Measurements from ENCODE around the gene PPM1H.

The PPM1H gene

DNA sequence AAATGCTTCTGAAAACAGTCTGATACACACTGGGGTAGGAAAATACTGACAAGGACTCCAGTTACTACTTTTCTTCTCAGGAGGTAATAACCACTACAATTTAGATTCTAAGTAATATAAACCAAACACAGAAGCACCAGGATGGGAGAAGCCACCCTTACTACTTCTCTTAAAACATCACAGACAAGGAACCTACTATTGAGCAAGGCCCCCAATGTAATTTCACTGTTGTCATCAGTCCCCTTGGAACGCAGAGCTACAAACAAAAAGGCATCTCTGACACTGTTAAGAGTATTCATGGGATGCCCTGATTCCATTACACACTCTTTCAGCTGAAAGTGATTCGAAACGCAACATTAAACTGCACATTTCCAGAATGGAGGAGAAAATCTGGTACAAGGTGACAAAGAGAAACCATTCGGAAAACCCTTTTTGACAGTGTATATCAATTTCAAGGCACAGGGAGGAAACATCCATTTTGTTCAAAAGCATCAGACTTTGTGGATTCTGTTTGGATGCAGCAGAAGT lies 185.9 kb downstream of the PPM1H start:
- TF ChIP-seq, protein P1, sequence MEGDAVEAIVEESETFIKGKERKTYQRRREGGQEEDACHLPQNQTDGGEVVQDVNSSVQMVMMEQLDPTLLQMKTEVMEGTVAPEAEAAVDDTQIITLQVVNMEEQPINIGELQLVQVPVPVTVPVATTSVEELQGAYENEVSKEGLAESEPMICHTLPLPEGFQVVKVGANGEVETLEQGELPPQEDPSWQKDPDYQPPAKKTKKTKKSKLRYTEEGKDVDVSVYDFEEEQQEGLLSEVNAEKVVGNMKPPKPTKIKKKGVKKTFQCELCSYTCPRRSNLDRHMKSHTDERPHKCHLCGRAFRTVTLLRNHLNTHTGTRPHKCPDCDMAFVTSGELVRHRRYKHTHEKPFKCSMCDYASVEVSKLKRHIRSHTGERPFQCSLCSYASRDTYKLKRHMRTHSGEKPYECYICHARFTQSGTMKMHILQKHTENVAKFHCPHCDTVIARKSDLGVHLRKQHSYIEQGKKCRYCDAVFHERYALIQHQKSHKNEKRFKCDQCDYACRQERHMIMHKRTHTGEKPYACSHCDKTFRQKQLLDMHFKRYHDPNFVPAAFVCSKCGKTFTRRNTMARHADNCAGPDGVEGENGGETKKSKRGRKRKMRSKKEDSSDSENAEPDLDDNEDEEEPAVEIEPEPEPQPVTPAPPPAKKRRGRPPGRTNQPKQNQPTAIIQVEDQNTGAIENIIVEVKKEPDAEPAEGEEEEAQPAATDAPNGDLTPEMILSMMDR (conservative IDR thresholded peaks at IDR 0.05; ENCODE audit: control insufficient read depth, insufficient read depth, low read depth, low read length) = no peak
- no peak for DNase-seq (ENCODE audit: low read depth)
- H3K4me3 ChIP-seq (ENCODE audit: control insufficient read depth, low read depth, low read length) = no peak overlapping the region

DNA sequence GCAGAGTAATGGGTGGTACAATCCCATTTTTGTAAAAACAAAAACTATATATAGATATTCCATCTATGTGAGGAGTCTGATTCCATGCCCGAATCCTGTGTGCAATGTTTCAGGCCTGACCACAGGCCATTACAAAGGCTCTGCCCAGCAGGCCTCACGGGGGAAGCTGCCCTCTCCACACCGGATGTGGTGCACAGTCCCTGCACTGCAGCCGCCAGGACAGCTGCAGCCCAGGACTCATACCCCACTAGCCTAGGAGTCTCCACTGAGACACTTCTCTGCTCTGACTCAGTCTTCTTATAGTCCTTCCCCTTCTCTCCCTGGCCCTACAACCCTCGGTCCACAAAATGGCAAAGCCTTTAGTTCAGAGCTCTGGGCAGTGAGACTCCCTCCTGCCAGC lies 190.4 kb downstream of the PPM1H start:
- DNase-seq (ENCODE audit: low read depth) = no peak
- TF ChIP-seq, protein P1 (conservative IDR thresholded peaks at IDR 0.05; ENCODE audit: control insufficient read depth, insufficient read depth, low read depth, low read length) = no peak
- H3K4me3 ChIP-seq (ENCODE audit: control insufficient read depth, low read depth, low read length) = no peak overlapping the region

DNA sequence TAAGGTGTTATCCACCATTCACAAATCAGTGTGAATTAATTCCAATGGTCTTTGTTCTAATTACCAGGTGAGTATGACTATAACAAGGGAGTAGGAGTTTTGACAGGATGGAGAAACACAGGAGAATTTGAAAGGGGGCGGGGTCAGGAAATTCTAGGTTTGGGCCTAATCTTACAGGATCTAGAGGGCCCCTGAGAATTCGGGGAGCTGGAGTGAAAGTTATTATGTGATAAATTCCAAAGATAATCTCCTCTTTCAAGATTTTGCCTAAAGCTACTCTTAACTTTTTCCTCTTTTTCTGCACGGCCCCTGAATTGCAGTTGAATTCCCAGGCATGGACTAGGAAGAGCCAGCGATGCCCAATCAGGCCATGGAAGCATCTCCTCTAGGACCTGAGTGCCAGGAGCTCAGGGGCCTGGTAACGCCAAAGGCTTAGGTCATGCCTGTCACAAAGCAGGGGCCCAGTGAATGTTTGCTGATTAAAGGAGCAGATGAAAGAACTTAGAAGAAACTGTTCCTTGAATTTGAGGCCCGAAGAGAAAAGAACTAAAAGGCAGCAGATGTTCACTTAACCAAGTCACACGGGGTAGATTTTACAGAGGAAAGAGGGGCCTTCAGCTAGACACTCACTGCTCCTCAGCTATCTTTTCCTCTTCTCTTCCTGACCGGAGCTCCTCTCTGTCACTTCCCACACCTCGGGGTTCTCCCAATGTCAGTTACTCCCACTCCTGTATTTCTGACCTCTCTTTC lies 195.5 kb downstream of the PPM1H start:
- H3K4me3 ChIP-seq (ENCODE audit: control insufficient read depth, low read depth, low read length) = no peak overlapping the region
- DNase-seq (ENCODE audit: low read depth) = no peak
- TF ChIP-seq, protein P1 (conservative IDR thresholded peaks at IDR 0.05; ENCODE audit: control insufficient read depth, insufficient read depth, low read depth, low read length) = no peak

DNA sequence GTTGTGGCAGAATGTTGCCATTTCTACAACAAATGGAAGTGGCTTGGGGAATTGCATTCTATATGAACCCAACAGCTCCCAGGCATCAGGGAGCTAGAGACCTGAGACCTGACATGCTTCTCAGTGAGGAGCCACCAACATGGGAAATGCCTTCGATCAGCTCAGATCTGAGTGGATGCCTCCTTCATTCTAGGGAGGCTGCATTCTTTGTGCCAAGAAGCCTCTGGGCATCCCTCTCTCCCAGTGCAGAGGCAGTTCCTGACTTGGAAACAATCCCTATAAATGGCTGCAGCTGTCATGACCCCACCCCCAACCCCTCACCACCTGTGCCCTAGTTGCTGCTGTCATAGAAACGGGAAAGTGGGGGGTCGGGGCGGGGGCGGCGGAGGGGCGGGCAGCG lies 196.3 kb downstream of the PPM1H start:
- TF ChIP-seq, protein P1 (conservative IDR thresholded peaks at IDR 0.05; ENCODE audit: control insufficient read depth, insufficient read depth, low read depth, low read length) = no peak
- H3K4me3 ChIP-seq (ENCODE audit: control insufficient read depth, low read depth, low read length) = no peak overlapping the region
- no peak for DNase-seq (ENCODE audit: low read depth)

DNA sequence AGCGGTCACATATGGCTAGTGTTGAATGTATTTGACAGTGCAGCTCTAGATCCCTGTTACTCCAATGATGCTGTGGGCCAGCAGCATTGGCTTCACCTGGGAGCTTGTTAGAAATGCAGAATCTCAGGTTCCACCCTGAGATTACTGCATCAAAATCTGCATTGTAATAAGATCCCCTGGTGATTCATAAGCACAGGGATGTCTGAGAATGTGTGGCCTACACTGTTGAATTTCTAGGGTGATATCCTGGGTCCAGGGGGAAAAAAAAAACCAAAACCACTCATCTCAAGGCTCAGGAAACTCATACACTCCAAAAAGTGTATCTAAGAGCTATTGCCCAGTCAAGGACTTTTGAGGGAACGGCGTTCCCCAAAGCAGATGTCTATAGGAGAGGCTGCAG lies 196.8 kb downstream of the PPM1H start:
- no peak overlapping the region for H3K4me3 ChIP-seq (ENCODE audit: control insufficient read depth, low read depth, low read length)
- TF ChIP-seq, protein P1 (conservative IDR thresholded peaks at IDR 0.05; ENCODE audit: control insufficient read depth, insufficient read depth, low read depth, low read length) = no peak
- DNase-seq (ENCODE audit: low read depth) = no peak

DNA sequence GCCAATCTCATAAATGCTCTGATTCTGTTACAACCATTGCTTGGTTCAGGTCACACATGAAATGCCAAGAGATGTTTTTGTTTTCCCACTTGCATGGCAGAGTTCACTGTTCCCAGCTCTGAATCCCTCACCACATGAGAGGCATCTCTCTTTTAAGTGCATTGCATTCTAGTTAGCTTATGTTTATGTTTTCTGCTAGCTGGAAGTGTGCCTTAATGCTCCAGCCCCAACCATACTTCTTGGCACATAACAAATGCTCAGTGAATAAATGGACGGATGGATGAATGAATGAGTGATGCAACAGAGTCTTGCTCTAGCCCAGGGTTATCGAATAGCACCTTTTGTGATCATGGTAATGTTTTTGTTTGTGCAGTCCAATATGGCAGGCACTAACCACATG lies 197.3 kb downstream of the PPM1H start:
- no peak for DNase-seq (ENCODE audit: low read depth)
- H3K4me3 ChIP-seq (ENCODE audit: control insufficient read depth, low read depth, low read length) = no peak overlapping the region
- TF ChIP-seq, protein P1 (conservative IDR thresholded peaks at IDR 0.05; ENCODE audit: control insufficient read depth, insufficient read depth, low read depth, low read length) = no peak
